GM23248 (cell line): Measurements from ENCODE around the gene SLC2A9. TPM values are rescaled to one million over a fixed set of nuclear protein-coding genes. Genes with fewer than 3 reads are reported as not detected.

Experiments used
- DNase-seq: peaks from one replicate; pipeline ENCODE4 v3.0.0-alpha.2; 2015
- H2AFZ ChIP-seq: fragments of 200-600 bp; sonication (generic); 2 replicates; pipeline ENCODE4 v1.6.1; 2016; ENCODE audit warnings: antibody characterized with exemption
- H3F3A ChIP-seq: fragments of 200-600 bp; sonication (generic); 2 replicates; pipeline ENCODE4 v1.6.1; 2016; ENCODE audit warnings: mild to moderate bottlenecking, antibody characterized with exemption, mixed run types; ENCODE audit not compliant: insufficient read depth
- H3K27ac ChIP-seq: fragments of 200-600 bp; sonication (generic); 2 replicates; pipeline ENCODE4 v1.5.1; 2016; ENCODE audit warnings: mild to moderate bottlenecking
- H3K27me3 ChIP-seq: fragments of 200-600 bp; sonication (generic); replicated peaks from 2 replicates; pipeline ENCODE4 v1.6.1; 2016; ENCODE audit warnings: mild to moderate bottlenecking; ENCODE audit not compliant: insufficient read depth
- H3K36me3 ChIP-seq: fragments of 200-600 bp; sonication (generic); 2 replicates; pipeline ENCODE4 v1.6.1; 2016; ENCODE audit warnings: low read depth, mild to moderate bottlenecking
- H3K4me1 ChIP-seq: fragments of 200-600 bp; sonication (generic); 2 replicates; pipeline ENCODE4 v1.6.1; 2016; ENCODE audit warnings: mild to moderate bottlenecking; ENCODE audit not compliant: insufficient read depth
- H3K4me2 ChIP-seq: fragments of 200-600 bp; sonication (generic); one replicate; pipeline ENCODE4 v1.6.1; 2016; ENCODE audit warnings: mild to moderate bottlenecking; ENCODE audit not compliant: unreplicated experiment
- H3K4me3 ChIP-seq: fragments of 200-600 bp; sonication (generic); 2 replicates; pipeline ENCODE4 v1.5.1; 2016; ENCODE audit warnings: mild to moderate bottlenecking
- H3K79me2 ChIP-seq: fragments of 200-600 bp; sonication (generic); 2 replicates; pipeline ENCODE4 v1.6.1; 2016; ENCODE audit warnings: mild to moderate bottlenecking; ENCODE audit not compliant: insufficient read depth
- H3K9ac ChIP-seq: fragments of 200-600 bp; sonication (generic); 2 replicates; pipeline ENCODE4 v1.6.1; 2016; ENCODE audit warnings: mild to moderate bottlenecking
- H3K9me2 ChIP-seq: fragments of 200-600 bp; sonication (generic); 2 replicates; pipeline ENCODE4 v1.6.1; 2016; ENCODE audit warnings: mixed run types, mild to moderate bottlenecking, moderate library complexity; ENCODE audit not compliant: insufficient read depth
- H3K9me3 ChIP-seq: fragments of 200-600 bp; sonication (generic); one replicate; pipeline ENCODE4 v1.6.1; 2017; ENCODE audit warnings: low read depth
- H4K20me1 ChIP-seq: fragments of 200-600 bp; sonication (generic); 2 replicates; pipeline ENCODE4 v1.6.0; 2016; ENCODE audit not compliant: insufficient read depth
- EZH2 ChIP-seq: fragments of 200-600 bp; sonication (generic); IDR thresholded peaks from 2 replicates; pipeline ENCODE4 v1.6.1; 2018; ENCODE audit warnings: antibody characterized with exemption, mild to moderate bottlenecking; ENCODE audit not compliant: insufficient read depth, poor library complexity, severe bottlenecking
- EZH2phosphoT487 ChIP-seq: fragments of 200-600 bp; sonication (generic); IDR thresholded peaks from 2 replicates; pipeline ENCODE4 v1.6.1; 2018; ENCODE audit warnings: antibody characterized with exemption, moderate library complexity, mild to moderate bottlenecking, low read depth; ENCODE audit not compliant: insufficient read depth
- WGBS, 2 experiments: methylation state at CpG; one replicate each; pipeline ENCODE4 v1.1.6; 2015 to 2017; ENCODE audit warnings: low lambda C conversion rate in 2 of 2, low coverage in 1 of 2; ENCODE audit errors: missing lambda C conversion rate in 2 of 2; 5-methylcytosine and 5-hydroxymethylcytosine counted together
- in situ Hi-C: fragments of 300-500 bp; cut with MboI; formaldehyde crosslinking; loops from 2 replicates; pipeline ENCODE4 v1.15.0; 2020
- polyA plus RNA-seq: library from polyadenylated mRNA; unstranded; fragments of >200 nt; fragmentation: Nextera tagmentation; extraction: Ambion mirVana; gene quantifications from 2 replicates; pipeline ENCODE4 v1.2.1, GENCODE V29; 2016
- total RNA-seq: library from RNA; depleted of rRNA; stranded (reverse); fragments of >200 nt; shearing (Covaris generic); gene quantifications from 2 replicates; pipeline ENCODE4 v1.2.3, GENCODE V29; 2014

The SLC2A9 gene
- total and polyA plus RNA-seq, 2 experiments from 2014 or later: 2.8 to 3.5 TPM

DNA sequence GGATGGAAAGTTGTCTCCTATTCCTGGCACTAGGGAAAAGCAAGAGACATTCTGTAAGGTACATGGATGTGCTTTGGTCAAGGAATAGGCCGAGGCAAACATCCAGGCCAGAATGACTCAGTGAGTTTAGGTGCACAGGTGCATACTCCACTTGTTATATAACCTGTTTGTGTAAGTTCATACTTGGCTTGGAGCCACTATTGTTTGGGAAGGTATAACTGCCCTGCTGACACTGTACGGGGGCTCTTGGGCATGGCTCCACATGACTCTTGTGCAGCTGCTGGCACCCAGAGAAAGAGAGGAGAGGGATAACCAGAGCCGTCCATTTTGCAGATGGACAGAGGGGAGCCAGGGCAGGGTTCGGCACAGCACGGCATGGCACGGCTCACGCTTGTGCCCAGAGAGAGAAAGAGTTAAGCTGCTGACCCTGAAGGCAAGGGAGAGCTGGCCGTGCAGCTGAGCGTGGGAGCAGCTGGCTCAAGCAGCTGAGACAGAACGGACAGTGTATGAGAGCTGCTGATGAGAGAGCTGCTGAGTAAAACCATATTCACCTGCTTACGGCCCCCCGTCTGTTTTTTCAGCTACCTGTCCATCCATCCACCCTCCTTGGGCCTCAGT, 98.0 kb downstream of the SLC2A9 start:
- DNase-seq: no peak
- H2AFZ ChIP-seq: no peak overlapping the region
- H3K9ac ChIP-seq: no peak overlapping the region
- H3K9me2 ChIP-seq: no peaks in the 10 kb centered on the region
- no peaks in the 10 kb centered on the region for H4K20me1 ChIP-seq
- no peaks in the 10 kb centered on the region for H3K4me1 ChIP-seq
- H3K9me3 ChIP-seq: no peaks in the 10 kb centered on the region
- TF ChIP-seq EZH2phosphoT487 (no peak), EZH2 (no peak)
- no peak overlapping the region for H3K27ac ChIP-seq
- H3K79me2 ChIP-seq: no peaks in the 10 kb centered on the region
- H3F3A ChIP-seq: no peaks in the 10 kb centered on the region
- no peak overlapping the region for H3K4me2 ChIP-seq
- no peak overlapping the region for H3K4me3 ChIP-seq
- WGBS, 2 experiments: 67 to 72% methylated on average over 12 of the region's 12 CpGs
- no peaks in the 10 kb centered on the region for H3K36me3 ChIP-seq
- no peaks in the 10 kb centered on the region for H3K27me3 ChIP-seq
- in situ Hi-C loops: no loop called here

DNA sequence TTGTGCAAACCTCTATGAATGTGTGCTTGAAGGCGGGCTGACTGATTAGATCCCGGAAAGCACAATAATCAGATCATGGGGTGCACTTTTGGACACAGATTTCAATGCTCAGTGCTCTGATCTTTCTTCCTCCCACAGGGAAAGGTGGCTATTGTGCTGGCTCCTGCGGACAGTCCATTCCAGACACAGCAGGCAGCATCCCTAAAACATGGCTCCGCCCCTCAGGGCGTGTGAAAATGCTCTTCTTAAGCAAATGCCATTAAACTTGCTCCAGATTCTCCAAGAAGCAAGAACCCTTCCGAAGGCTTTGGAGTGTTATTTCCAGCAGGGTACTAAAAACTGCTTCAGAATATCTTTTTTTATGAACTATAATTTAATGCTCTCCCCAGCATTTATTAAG, 100.0 kb downstream of the SLC2A9 start:
- no peaks in the 10 kb centered on the region for H3F3A ChIP-seq
- H3K36me3 ChIP-seq: no peaks in the 10 kb centered on the region
- no peaks in the 10 kb centered on the region for H3K9me3 ChIP-seq
- WGBS, 2 experiments: 60 to 67% methylated on average over 6 of the region's 6 CpGs
- H3K4me3 ChIP-seq: no peak overlapping the region
- in situ Hi-C loops: no loop called here
- no peaks in the 10 kb centered on the region for H4K20me1 ChIP-seq
- no peaks in the 10 kb centered on the region for H3K79me2 ChIP-seq
- H3K27ac ChIP-seq: no peak overlapping the region
- TF ChIP-seq EZH2 (no peak), EZH2phosphoT487 (no peak)
- no peak overlapping the region for H3K4me2 ChIP-seq
- H2AFZ ChIP-seq: no peak overlapping the region
- H3K27me3 ChIP-seq: no peaks in the 10 kb centered on the region
- no peak for DNase-seq
- H3K4me1 ChIP-seq: no peaks in the 10 kb centered on the region
- H3K9me2 ChIP-seq: no peaks in the 10 kb centered on the region
- no peak overlapping the region for H3K9ac ChIP-seq

DNA sequence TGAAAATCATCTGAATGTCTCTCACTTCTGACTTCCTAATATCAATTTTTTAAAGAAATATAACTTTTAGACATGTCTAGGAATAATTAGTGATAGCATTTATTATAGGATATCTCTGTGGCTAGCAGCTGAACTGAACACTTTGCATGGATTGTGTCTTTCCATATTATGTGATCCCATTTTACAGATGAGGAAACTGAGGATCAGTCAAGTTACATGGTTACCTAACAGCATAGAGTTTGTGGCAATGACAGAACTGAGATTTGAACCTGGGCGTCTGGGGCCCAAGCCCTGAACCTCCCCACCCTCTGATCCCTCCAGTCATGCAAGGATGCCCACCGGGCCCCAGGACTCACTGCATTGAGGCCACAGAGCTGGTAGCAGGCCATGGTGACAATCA, 101.3 kb downstream of the SLC2A9 start:
- H3K4me2 ChIP-seq: no peak overlapping the region
- in situ Hi-C loops: no loop called here
- no peak overlapping the region for H3K4me3 ChIP-seq
- 63 to 82% methylated on average over 2 of the region's 2 CpGs for WGBS, 2 experiments
- no peaks in the 10 kb centered on the region for H3K27me3 ChIP-seq
- no peak overlapping the region for H3K27ac ChIP-seq
- no peaks in the 10 kb centered on the region for H3K36me3 ChIP-seq
- H3K9me2 ChIP-seq: no peaks in the 10 kb centered on the region
- no peak for DNase-seq
- TF ChIP-seq EZH2phosphoT487 (no peak), EZH2 (no peak)
- H4K20me1 ChIP-seq: no peaks in the 10 kb centered on the region
- H3K9me3 ChIP-seq: no peaks in the 10 kb centered on the region
- no peak overlapping the region for H3K9ac ChIP-seq
- H3K4me1 ChIP-seq: no peaks in the 10 kb centered on the region
- H3F3A ChIP-seq: no peaks in the 10 kb centered on the region
- no peaks in the 10 kb centered on the region for H3K79me2 ChIP-seq
- H2AFZ ChIP-seq: no peak overlapping the region

DNA sequence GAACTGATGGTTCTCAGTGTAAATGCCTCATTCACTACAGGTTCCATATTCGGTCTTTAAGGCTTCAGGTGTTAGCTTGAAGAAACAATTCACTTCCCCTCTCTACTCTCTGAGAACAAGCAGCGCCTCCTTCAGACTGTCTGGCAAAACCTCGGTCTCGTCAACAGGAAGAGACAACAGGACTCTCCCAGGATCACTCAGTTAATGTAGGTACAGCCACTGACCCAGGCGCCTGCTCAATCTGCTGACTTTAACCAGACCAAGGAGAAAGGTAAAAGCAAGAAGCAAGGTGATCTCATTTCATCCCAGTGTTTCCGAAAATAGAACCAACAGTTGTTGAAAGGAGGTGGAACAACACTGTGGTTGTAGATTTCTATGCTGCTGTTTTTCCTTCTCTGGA, 102.2 kb downstream of the SLC2A9 start:
- no peak for TF ChIP-seq EZH2phosphoT487
- TF ChIP-seq EZH2: no peak
- 74 to 85% methylated on average over 6 of the region's 6 CpGs for WGBS, 2 experiments
- no peaks in the 10 kb centered on the region for H3K27me3 ChIP-seq
- no peaks in the 10 kb centered on the region for H3K9me3 ChIP-seq
- H3K4me3 ChIP-seq: no peak overlapping the region
- DNase-seq: no peak
- no peak overlapping the region for H2AFZ ChIP-seq
- H3K4me1 ChIP-seq: no peaks in the 10 kb centered on the region
- H4K20me1 ChIP-seq: no peaks in the 10 kb centered on the region
- H3K9ac ChIP-seq: no peak overlapping the region
- no peaks in the 10 kb centered on the region for H3F3A ChIP-seq
- no peaks in the 10 kb centered on the region for H3K36me3 ChIP-seq
- in situ Hi-C loops: no loop called here
- no peaks in the 10 kb centered on the region for H3K9me2 ChIP-seq
- H3K27ac ChIP-seq: no peak overlapping the region
- no peaks in the 10 kb centered on the region for H3K79me2 ChIP-seq
- H3K4me2 ChIP-seq: no peak overlapping the region

DNA sequence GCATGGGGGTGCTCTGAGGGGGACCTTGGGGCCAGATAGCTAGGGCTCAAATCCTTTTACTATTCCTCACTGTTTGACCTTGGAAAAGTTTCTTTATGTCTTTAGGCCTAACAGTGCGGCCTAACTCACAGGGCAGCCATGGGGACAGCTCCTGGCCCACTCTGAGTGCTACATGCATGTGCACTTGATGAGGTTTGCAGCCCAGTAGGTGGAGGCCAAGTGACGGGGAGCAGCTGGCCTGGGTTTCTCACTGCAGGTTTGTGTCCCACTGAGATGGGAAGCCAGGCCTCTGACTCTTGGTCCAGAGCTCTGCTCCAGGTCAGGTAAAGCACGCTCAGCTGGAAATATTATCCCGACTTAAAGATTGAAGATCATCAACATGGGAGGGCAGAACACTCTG, 102.8 kb downstream of the SLC2A9 start:
- DNase-seq: no peak
- Histone ChIP-seq H3K4me2 (no peak overlapping the region), H3K27ac (no peak overlapping the region), H3K79me2 (no peaks in the 10 kb centered on the region), H4K20me1 (no peaks in the 10 kb centered on the region), H3K4me1 (no peaks in the 10 kb centered on the region), H3K36me3 (no peaks in the 10 kb centered on the region), H3F3A (no peaks in the 10 kb centered on the region), H3K4me3 (no peak overlapping the region), H2AFZ (no peak overlapping the region), H3K9ac (no peak overlapping the region), H3K9me2 (no peaks in the 10 kb centered on the region), H3K27me3 (no peaks in the 10 kb centered on the region), H3K9me3 (no peaks in the 10 kb centered on the region)
- no peak for TF ChIP-seq EZH2phosphoT487
- 85 to 89% methylated on average over 4 of the region's 4 CpGs for WGBS, 2 experiments
- in situ Hi-C loops: no loop called here
